Measurements from ENCODE around the gene CATSPERE. TPM values are rescaled to one million over a fixed set of nuclear protein-coding genes. Genes with fewer than 3 reads are reported as not detected.

Gene CATSPERE
- total and polyA plus RNA-seq, 2 donors: 0.76 to 1.3 TPM

DNA sequence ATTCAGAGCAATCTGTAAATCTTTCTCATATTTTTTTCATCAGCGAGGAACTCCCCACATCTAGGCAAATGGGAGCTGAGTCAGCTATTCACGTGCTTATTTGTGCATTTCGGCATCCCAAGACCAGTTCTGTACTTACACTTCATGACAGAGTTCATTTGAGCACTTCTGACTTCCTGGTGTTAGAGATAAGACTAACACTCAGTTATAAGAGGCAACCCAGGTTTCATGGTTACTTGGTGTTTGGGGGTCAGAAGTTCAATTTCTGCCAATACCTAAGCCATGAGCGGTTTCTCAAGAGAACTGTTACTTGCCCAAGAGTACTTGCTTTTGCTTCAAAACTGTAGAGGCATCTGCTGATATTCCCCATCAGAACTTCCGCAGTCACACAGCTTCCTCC lies 167.7 kb downstream of the CATSPERE start:
- Histone ChIP-seq H3K27ac (ENCODE audit: low read depth in 1 of 2, low read length in 1 of 2) (no peak overlapping the region), H3K9me3 (ENCODE audit: control insufficient read depth in 2 of 2, insufficient read depth in 1 of 2, low read length in 1 of 2) (no peaks in the 10 kb centered on the region), H3K36me3 (ENCODE audit: control insufficient read depth in 2 of 2, insufficient read depth in 2 of 2, low read length in 1 of 2) (no peaks in the 10 kb centered on the region), H3K4me3 (ENCODE audit: low read length in 2 of 2) (no peak overlapping the region), H3K4me1 (ENCODE audit: control insufficient read depth in 2 of 2, insufficient read depth in 2 of 2, low read length in 2 of 2) (no peaks in the 10 kb centered on the region), H3K27me3 (ENCODE audit: control insufficient read depth in 2 of 2, insufficient read depth in 1 of 2, low read length in 1 of 2) (no peaks in the 10 kb centered on the region)
- 91% methylated on average over 5 of the region's 5 CpGs for WGBS
- no peak for DNase-seq (ENCODE audit: low read depth in 6 of 9, low spot score in 9 of 9)

DNA sequence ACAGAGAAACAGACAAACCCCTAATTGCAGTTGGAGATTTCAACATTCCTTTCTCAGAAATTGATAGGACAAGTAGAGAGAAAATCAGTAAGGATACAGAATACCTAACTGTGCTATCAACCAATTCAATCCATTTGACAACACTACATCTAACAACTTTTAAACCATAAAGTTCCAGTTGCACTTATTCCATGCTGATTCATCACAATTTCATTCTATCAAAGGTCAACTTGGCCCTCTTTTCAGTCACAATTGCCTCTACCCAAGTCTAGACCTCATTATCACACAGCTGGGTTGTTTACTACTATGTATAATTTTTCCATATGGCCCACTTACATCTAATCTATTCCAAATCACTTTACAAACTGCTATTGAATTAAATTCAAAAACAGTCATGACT lies 172.1 kb downstream of the CATSPERE start:
- Histone ChIP-seq H3K4me1 (ENCODE audit: control insufficient read depth in 2 of 2, insufficient read depth in 2 of 2, low read length in 2 of 2) (no peaks in the 10 kb centered on the region), H3K27ac (ENCODE audit: low read depth in 1 of 2, low read length in 1 of 2) (no peak overlapping the region), H3K36me3 (ENCODE audit: control insufficient read depth in 2 of 2, insufficient read depth in 2 of 2, low read length in 1 of 2) (no peaks in the 10 kb centered on the region), H3K27me3 (ENCODE audit: control insufficient read depth in 2 of 2, insufficient read depth in 1 of 2, low read length in 1 of 2) (no peaks in the 10 kb centered on the region), H3K9me3 (ENCODE audit: control insufficient read depth in 2 of 2, insufficient read depth in 1 of 2, low read length in 1 of 2) (no peaks in the 10 kb centered on the region), H3K4me3 (ENCODE audit: low read length in 2 of 2) (no peak overlapping the region)
- DNase-seq (ENCODE audit: low read depth in 6 of 9, low spot score in 9 of 9): no peak

- H3K27me3 ChIP-seq (ENCODE audit: control insufficient read depth in 2 of 2, insufficient read depth in 1 of 2, low read length in 1 of 2): no peaks in the 10 kb centered on the region
- H3K4me3 ChIP-seq (ENCODE audit: low read length in 2 of 2): no peak overlapping the region
- no peak for DNase-seq (ENCODE audit: low read depth in 6 of 9, low spot score in 9 of 9)
- H3K27ac ChIP-seq (ENCODE audit: low read depth in 1 of 2, low read length in 1 of 2): no peak overlapping the region
- H3K36me3 ChIP-seq (ENCODE audit: control insufficient read depth in 2 of 2, insufficient read depth in 2 of 2, low read length in 1 of 2): no peaks in the 10 kb centered on the region
- no peaks in the 10 kb centered on the region for H3K4me1 ChIP-seq (ENCODE audit: control insufficient read depth in 2 of 2, insufficient read depth in 2 of 2, low read length in 2 of 2)
- H3K9me3 ChIP-seq (ENCODE audit: control insufficient read depth in 2 of 2, insufficient read depth in 1 of 2, low read length in 1 of 2): peaks cover 0 to 1% of the 10 kb centered on the region in 2 donors
- 97% methylated on average over 6 of the region's 6 CpGs for WGBS
Measured at GRCh38 chr1:244634546-244634945, 173.5 kb downstream of the CATSPERE start.

DNA sequence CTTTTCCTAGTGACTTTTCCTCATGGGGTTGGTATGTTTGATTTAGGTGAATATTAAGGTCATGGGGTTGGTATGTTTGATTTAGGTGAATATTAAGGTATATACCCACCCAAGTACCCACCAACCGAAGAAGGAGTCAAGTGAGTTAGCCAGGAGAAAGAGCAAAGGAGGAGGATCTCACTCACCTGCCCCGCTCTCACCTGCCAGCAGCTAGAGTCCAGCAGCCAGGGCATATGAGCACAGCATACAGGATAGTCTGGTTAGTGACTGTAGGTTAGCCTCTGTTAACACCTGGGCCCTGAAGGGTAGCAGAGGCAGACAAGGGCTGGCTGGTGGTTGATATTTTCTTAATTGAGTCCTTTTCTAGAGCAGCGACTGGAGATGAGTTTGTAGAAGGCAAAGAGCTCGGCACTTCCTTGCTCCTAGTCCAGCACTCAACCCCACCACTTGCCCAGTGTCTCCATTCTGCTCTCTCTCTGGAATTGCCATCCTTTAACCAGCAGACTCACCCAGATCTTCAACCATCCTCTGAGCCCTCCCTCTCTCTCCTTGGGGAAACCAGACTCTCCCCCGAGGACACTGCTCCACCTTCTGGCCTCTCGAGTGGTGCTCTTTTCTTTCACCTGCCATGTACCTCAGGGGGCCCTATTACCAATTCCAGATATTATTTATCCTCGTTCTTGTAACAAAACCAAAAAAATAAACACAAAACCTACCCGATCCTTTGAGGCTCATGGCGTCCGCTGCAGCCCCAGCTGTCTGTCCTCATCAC lies 175.6 kb downstream of the CATSPERE start:
- H3K4me3 ChIP-seq (ENCODE audit: low read length in 2 of 2): no peak overlapping the region
- no peak for DNase-seq (ENCODE audit: low read depth in 6 of 9, low spot score in 9 of 9)
- WGBS: 96% methylated on average over 10 of the region's 10 CpGs
- H3K4me1 ChIP-seq (ENCODE audit: control insufficient read depth in 2 of 2, insufficient read depth in 2 of 2, low read length in 2 of 2): no peaks in the 10 kb centered on the region
- no peaks in the 10 kb centered on the region for H3K27me3 ChIP-seq (ENCODE audit: control insufficient read depth in 2 of 2, insufficient read depth in 1 of 2, low read length in 1 of 2)
- H3K9me3 ChIP-seq (ENCODE audit: control insufficient read depth in 2 of 2, insufficient read depth in 1 of 2, low read length in 1 of 2): peaks cover 0 to 1% of the 10 kb centered on the region in 2 donors
- no peak overlapping the region for H3K27ac ChIP-seq (ENCODE audit: low read depth in 1 of 2, low read length in 1 of 2)
- H3K36me3 ChIP-seq (ENCODE audit: control insufficient read depth in 2 of 2, insufficient read depth in 2 of 2, low read length in 1 of 2): no peaks in the 10 kb centered on the region

DNA sequence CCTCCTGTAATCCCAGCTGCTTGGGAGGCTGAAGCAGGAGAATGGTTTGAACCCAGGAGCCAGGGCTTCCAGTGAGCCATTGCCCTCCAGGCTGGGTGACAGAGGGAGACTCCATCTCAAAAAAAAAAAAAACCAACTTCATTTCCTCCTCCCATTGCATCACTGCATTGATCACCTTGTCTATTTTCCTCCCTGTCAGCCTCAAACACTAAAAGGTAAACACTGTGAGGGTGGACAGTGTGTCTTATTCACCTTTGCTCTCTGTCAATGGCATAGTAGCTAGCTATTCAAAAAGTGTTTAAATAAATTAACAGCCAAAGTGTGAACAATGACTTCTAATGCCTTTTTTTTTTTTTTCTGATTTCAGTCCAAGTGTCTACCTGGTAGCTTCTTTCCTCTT lies 178.5 kb downstream of the CATSPERE start:
- Histone ChIP-seq H3K27ac (ENCODE audit: low read depth in 1 of 2, low read length in 1 of 2) (no peak overlapping the region), H3K4me1 (ENCODE audit: control insufficient read depth in 2 of 2, insufficient read depth in 2 of 2, low read length in 2 of 2) (no peaks in the 10 kb centered on the region), H3K4me3 (ENCODE audit: low read length in 2 of 2) (no peak overlapping the region), H3K36me3 (ENCODE audit: control insufficient read depth in 2 of 2, insufficient read depth in 2 of 2, low read length in 1 of 2) (no peaks in the 10 kb centered on the region), H3K9me3 (ENCODE audit: control insufficient read depth in 2 of 2, insufficient read depth in 1 of 2, low read length in 1 of 2) (peaks cover 0 to 1% of the 10 kb centered on the region in 2 donors), H3K27me3 (ENCODE audit: control insufficient read depth in 2 of 2, insufficient read depth in 1 of 2, low read length in 1 of 2) (no peaks in the 10 kb centered on the region)
- DNase-seq (ENCODE audit: low read depth in 6 of 9, low spot score in 9 of 9): no peak

DNA sequence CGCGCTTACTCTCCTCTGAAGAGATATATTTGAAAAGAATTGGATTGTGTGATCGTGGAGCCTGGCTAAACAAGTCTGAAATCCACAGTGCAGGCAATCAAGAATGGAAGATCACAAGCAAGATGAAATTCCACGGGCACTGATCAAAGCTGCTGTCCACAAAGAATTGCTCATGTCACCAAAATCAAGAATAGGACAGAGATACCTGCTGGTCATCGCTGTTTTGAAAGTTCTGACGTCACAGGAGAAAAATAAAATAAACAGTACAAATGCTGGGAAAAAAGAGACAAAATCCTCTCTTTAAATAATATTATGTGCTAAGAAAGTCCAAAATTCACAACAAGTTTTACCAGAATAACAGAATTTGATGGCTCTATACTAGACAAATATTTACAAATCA lies 179.8 kb downstream of the CATSPERE start:
- Histone ChIP-seq H3K4me3 (ENCODE audit: low read length in 2 of 2) (no peak overlapping the region), H3K27me3 (ENCODE audit: control insufficient read depth in 2 of 2, insufficient read depth in 1 of 2, low read length in 1 of 2) (no peaks in the 10 kb centered on the region), H3K27ac (ENCODE audit: low read depth in 1 of 2, low read length in 1 of 2) (no peak overlapping the region), H3K9me3 (ENCODE audit: control insufficient read depth in 2 of 2, insufficient read depth in 1 of 2, low read length in 1 of 2) (peaks cover 0 to 1% of the 10 kb centered on the region in 2 donors), H3K4me1 (ENCODE audit: control insufficient read depth in 2 of 2, insufficient read depth in 2 of 2, low read length in 2 of 2) (no peaks in the 10 kb centered on the region), H3K36me3 (ENCODE audit: control insufficient read depth in 2 of 2, insufficient read depth in 2 of 2, low read length in 1 of 2) (no peaks in the 10 kb centered on the region)
- 97% methylated on average over 6 of the region's 6 CpGs for WGBS
- no peak for DNase-seq (ENCODE audit: low read depth in 6 of 9, low spot score in 9 of 9)

GRCh38 chr1:244642526-244642925 lies 181.5 kb downstream of the CATSPERE start:
- no peak for DNase-seq (ENCODE audit: low read depth in 6 of 9, low spot score in 9 of 9)
- no peaks in the 10 kb centered on the region for H3K27me3 ChIP-seq (ENCODE audit: control insufficient read depth in 2 of 2, insufficient read depth in 1 of 2, low read length in 1 of 2)
- no peaks in the 10 kb centered on the region for H3K4me1 ChIP-seq (ENCODE audit: control insufficient read depth in 2 of 2, insufficient read depth in 2 of 2, low read length in 2 of 2)
- no peak overlapping the region for H3K4me3 ChIP-seq (ENCODE audit: low read length in 2 of 2)
- no peak overlapping the region for H3K27ac ChIP-seq (ENCODE audit: low read depth in 1 of 2, low read length in 1 of 2)
- 95% methylated on average over 16 of the region's 16 CpGs for WGBS
- no peaks in the 10 kb centered on the region for H3K36me3 ChIP-seq (ENCODE audit: control insufficient read depth in 2 of 2, insufficient read depth in 2 of 2, low read length in 1 of 2)
- peaks cover 0 to 1% of the 10 kb centered on the region in 2 donors for H3K9me3 ChIP-seq (ENCODE audit: control insufficient read depth in 2 of 2, insufficient read depth in 1 of 2, low read length in 1 of 2)

- WGBS: over 99% methylated on average over 14 of the region's 14 CpGs
- no peak for DNase-seq (ENCODE audit: low read depth in 6 of 9, low spot score in 9 of 9)
- H3K27ac ChIP-seq (ENCODE audit: low read depth in 1 of 2, low read length in 1 of 2): no peak overlapping the region
- no peaks in the 10 kb centered on the region for H3K27me3 ChIP-seq (ENCODE audit: control insufficient read depth in 2 of 2, insufficient read depth in 1 of 2, low read length in 1 of 2)
- no peaks in the 10 kb centered on the region for H3K36me3 ChIP-seq (ENCODE audit: control insufficient read depth in 2 of 2, insufficient read depth in 2 of 2, low read length in 1 of 2)
- H3K4me1 ChIP-seq (ENCODE audit: control insufficient read depth in 2 of 2, insufficient read depth in 2 of 2, low read length in 2 of 2): no peaks in the 10 kb centered on the region
- peaks cover 0 to 1% of the 10 kb centered on the region in 2 donors for H3K9me3 ChIP-seq (ENCODE audit: control insufficient read depth in 2 of 2, insufficient read depth in 1 of 2, low read length in 1 of 2)
- H3K4me3 ChIP-seq (ENCODE audit: low read length in 2 of 2): no peak overlapping the region
Measured at GRCh38 chr1:244642988-244643387, 181.9 kb downstream of the CATSPERE start.

DNA sequence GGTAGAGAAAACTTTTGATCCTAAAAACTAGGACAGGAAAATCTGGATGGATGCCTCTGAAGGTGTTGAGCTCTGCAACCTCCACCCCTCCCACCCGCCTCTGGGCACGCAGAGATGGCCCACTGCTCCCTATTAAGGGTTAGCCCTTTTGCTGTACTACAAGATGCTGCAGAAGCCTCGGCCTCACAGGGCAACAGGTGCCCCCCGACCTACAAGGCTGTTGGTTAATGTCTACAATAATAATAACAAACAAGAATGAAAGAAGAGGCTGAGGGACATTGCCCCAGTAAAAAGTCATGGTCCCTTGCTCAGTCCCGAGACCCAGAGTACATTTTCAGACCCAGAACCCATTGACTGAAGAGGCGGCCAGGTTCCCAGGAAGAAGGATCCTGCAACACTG lies 184.3 kb downstream of the CATSPERE start:
- Histone ChIP-seq H3K9me3 (ENCODE audit: control insufficient read depth in 2 of 2, insufficient read depth in 1 of 2, low read length in 1 of 2) (no peaks in the 10 kb centered on the region), H3K27me3 (ENCODE audit: control insufficient read depth in 2 of 2, insufficient read depth in 1 of 2, low read length in 1 of 2) (no peaks in the 10 kb centered on the region), H3K4me3 (ENCODE audit: low read length in 2 of 2) (no peak overlapping the region), H3K4me1 (ENCODE audit: control insufficient read depth in 2 of 2, insufficient read depth in 2 of 2, low read length in 2 of 2) (no peaks in the 10 kb centered on the region), H3K27ac (ENCODE audit: low read depth in 1 of 2, low read length in 1 of 2) (no peak overlapping the region), H3K36me3 (ENCODE audit: control insufficient read depth in 2 of 2, insufficient read depth in 2 of 2, low read length in 1 of 2) (no peaks in the 10 kb centered on the region)
- WGBS: 79% methylated on average over 6 of the region's 6 CpGs
- no peak for DNase-seq (ENCODE audit: low read depth in 6 of 9, low spot score in 9 of 9)
